ENCODE measurements around the gene PPP1R12B.
"Not testable (repeated sequence)": the region's sequence is repeated elsewhere in the genome, so short reads cannot be mapped to it uniquely, and the experiment has no call there.

The PPP1R12B gene

DNA sequence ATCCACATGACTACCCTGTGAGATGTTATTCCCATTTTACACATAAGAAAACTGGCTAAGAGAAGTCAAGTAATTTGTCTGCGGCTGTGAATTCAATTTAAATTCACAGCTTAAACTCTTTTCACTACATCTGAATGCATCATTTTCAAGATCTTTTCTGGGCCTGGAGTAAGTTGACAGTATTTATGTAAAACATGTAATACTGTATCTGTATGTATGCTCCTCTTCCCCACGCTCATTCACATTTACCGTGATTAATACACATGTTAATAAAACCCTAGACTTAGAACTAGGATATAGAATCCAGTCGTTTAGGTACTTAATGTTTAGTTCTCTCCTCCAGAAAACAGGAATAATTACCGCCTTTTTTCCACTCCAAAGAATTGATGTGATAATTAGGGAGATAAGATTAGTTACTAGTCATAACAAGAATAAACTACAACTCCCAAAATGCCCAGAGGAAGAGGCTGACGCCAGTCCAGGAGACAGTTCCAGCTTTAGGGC is 442 bp upstream of the PPP1R12B start:
- DNase-seq, result no peak

- DNase-seq, result peak; percentile 41
Measured at GRCh38 chr1:202349206-202349928, 868 bp downstream of the PPP1R12B start.

GRCh38 chr1:202351725-202352124 is 3.2 kb downstream of the PPP1R12B start:
- DNase-seq, result no peak

- not testable (repeated sequence) for DNase-seq
Measured at GRCh38 chr1:202352583-202353197, 4.2 kb downstream of the PPP1R12B start.

DNA sequence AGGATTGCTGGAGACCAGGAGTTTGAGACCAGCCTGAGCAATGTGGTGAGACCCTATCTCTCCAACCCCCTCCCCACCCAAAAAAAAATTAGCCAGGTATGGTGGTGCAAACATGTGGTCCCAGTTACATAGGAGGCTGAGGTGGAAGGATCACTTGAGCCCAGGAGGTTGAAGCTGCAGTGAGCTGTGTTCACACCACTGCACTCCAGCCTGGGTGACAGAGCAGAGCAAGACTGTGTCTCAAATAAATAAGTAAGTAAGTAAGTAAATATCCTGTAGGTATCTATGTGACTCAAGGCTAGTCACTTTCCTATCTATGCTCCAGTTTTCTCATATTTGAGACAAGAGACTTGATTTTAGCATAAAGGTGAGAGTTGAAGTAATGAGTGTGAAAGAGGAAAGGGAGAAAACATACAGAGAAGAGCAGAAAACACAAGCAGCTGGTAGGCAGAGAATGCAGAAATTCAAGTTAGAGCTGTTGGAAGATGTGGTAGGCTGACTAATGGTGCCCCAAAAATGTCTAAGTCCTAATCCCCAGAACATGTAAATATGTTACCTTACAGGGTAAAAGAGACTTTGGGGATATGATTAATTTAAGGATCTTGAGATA is 7.5 kb downstream of the PPP1R12B start:
- DNase-seq, result no peak

DNA sequence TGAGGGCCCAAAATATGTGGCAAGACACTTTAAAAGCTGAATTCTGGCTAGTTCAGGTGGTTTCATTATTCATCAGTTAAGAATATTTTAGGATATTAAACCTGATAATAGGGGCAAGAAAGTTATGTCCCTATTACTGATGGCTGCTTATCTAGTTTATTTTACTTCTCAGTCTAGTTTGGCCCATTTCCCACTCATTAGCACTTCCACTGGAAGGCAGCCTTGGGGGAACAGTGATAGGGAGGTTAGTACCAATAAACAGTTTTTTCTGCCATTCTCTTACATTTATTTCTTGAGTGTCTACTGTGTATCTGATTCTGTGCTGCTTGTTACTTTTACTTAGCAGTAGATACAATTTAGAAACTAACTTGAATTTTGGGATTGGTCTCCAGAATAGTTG is 9.0 kb downstream of the PPP1R12B start:
- DNase-seq, result no peak

DNA sequence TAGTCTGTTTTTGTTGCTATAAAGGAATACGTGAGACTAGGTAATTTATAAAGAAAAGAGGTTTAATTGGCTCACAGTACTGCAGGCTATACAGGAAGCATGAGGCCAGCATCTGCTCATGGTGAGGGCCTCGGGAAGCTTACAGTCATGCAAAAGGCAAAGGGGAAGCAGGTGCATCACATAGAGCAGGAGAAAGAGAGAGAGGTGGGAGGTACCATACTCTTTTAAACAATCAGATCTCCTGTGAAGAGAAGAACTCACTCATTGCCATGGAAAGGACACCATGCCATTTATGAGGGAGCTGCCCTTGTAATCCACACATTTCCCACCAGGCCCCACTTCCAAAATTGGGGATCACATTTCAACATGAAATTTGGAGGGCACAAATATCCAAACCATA is 12.7 kb downstream of the PPP1R12B start:
- no peak for DNase-seq

GRCh38 chr1:202361701-202362100 is 13.2 kb downstream of the PPP1R12B start:
- DNase-seq, result no peak

DNA sequence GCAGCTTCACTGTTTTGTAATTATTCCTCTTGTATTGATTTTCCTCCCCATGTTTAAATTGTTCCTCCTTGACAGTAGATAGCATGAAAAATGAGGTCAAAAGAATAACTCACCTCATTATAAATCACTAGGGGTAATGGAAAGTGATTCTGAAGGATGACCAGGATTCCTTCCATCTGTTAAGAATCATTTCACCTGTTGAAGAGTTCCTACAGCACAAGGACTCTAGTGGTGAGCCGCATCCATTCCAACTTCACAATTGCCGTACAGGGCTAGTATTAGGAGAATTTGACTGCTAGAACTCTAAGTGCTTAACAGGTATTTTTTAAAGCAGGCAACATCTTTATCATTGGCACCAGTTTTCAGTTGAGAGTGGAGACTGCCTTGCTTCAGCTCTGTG is 13.7 kb downstream of the PPP1R12B start:
- DNase-seq, result no peak

DNA sequence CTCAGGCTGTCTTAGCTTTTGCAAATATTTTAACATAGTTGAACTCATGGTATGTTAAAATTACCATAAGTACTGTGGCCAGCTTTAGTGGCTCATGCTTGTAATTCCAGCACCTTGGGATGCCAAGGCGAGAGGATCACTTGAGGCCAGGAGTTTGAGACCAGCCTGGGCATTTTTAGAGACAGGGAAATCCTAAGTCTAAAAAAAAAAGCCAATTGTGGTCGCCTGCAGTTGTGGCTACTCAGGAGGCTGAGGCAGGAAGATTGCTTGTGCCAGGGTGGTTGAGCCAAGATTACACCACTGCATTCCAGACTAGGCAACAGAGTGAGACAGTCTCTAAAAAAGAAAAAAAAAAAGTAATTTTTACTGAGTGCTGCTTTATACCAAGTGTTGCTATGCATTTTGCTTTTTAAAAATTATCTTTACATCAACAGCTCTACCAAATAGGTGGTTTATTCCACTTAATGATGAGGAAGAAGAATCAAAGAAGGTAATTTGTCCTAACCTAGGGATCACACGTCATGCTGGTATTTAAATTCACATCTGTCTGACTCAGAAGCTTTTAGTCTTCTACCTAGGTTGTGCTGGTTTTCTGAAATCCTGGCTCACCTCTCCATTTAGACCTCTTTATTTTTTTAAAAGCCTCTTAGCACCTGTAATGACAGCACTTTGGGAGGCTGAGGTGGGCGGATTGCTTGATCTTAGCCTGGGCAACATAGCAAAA is 16.8 kb downstream of the PPP1R12B start:
- no peak for DNase-seq

- no peak for DNase-seq
Measured at GRCh38 chr1:202367271-202367670, 18.8 kb downstream of the PPP1R12B start.

DNA sequence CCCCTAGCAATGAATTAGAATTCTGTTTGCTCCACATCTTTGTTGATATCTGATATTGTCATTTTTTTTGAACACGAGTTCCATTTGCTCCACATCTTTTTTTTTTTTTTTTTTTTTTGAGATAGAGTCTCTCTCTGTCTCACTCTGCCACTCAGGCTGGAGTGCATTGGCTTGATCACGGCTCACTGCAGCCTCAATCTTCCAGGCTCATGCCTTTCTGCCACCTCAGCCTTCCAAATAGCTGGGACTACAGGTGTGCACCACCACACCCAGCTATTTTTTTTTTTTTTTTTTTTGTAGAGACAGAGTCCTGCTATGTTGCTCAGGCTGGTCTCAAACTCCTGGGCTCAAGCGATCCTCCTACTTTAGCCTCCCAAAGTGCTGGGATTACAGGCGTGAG is 22.4 kb downstream of the PPP1R12B start:
- not testable (repeated sequence) for DNase-seq

DNA sequence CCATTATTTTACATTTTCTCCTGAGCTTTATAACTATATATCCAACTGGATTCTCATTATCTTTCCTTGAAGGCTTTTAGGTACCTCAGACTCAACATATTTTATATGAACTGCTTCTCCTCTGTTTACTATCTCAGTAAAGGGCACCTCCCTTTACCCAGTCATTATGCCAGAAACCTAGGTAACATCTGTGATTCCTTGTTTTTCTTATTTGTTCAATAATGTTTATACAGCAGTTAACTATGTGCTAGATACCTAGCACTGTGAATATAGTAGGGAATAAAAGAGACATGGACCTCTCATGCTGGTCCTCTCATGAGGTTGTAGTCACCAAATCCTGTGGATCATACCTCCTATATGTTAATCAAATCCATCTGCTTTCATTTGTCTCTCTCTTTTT is 25.6 kb downstream of the PPP1R12B start:
- no peak for DNase-seq

DNA sequence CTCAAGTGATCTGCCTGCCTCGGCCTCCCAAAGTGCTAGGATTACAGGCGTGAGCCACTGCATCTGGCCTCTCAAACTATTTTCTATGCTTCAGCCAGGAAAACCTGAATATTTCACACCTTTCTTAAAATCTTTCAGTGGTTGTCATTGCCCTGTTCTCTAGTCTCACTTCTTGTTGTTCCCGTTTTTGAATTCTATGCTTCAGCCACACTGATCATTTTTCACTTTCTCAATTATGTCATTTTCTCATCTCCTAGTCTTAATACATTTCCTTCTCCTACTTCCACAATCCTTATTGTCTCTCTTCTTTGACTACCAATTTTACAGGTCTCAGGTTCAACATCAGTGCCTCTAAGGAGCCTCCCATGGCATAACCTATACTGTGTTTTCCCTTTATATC is 26.7 kb downstream of the PPP1R12B start:
- not testable (repeated sequence) for DNase-seq

GRCh38 chr1:202376247-202376646 is 27.7 kb downstream of the PPP1R12B start:
- no peak for DNase-seq

- peak; percentile 25 for DNase-seq
Measured at GRCh38 chr1:202379884-202380529, 31.5 kb downstream of the PPP1R12B start.

GRCh38 chr1:202380535-202380934 is 32.0 kb downstream of the PPP1R12B start:
- not testable (repeated sequence) for DNase-seq

- not testable (repeated sequence) for DNase-seq
Measured at GRCh38 chr1:202381867-202382266, 33.4 kb downstream of the PPP1R12B start.

- DNase-seq, result not testable (repeated sequence)
Measured at GRCh38 chr1:202395831-202396230, 47.3 kb downstream of the PPP1R12B start.

GRCh38 chr1:202397256-202397655 is 48.8 kb downstream of the PPP1R12B start:
- DNase-seq, result no peak

GRCh38 chr1:202398439-202398838 is 49.9 kb downstream of the PPP1R12B start:
- not testable (repeated sequence) for DNase-seq

DNA sequence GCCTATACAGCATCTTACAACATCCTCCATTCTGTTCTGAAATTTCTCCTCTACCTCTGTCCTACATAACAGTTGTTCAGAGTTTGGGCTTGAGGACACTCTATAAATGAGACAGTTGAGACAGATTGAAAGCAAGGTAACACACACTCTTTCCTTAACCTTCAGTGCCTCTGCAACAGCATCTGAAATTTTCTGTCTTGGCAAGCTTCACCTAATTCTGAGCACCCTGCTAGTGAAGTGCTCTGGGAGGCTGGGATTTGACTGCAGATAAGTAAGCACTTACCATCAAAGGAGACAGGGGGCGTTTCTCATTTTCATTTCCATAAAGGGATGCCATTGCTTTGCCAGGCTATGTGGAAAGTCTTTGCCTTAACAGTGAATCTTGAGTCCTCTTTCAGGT is 53.3 kb downstream of the PPP1R12B start:
- not testable (repeated sequence) for DNase-seq

DNA sequence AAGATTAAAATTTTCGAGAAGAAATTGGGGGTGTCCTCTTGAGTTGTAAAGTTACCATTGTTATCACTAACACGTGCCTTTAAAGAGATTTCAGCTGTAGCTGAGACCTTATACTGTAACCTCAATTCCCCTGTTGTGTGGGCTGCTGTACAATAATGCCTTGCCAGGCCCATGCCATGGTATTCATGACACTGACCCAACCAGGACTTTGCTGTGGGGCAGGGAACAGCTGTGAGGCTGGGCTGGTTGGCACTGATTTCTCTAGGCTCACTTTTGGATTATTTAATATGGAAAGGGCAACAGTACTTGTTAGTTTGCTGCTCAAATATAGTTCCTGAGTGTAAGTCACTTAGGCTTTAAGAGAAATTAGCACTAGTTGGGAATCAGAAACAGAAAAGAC is 54.9 kb downstream of the PPP1R12B start:
- not testable (repeated sequence) for DNase-seq
